IMR-90 (cell line): ENCODE data around the gene OTOG. TPM values are rescaled to one million over a fixed set of nuclear protein-coding genes. Genes with fewer than 3 reads are reported as not detected.

Experiments
- ATAC-seq: fragments of 200-7000 bp; cut with Tn5 transposase; 2 replicates; pipeline ENCODE4 v1.9.1; 2020; ENCODE audit warnings: low read depth, mild to moderate bottlenecking, moderate library complexity
- BruUV-seq: library from RNA; stranded (reverse); fragments of 400-500 nt; replicated peaks from 2 replicates; lab custom pipeline; 2021; lab: Mats Ljungman, UMichigan
- CTCF ChIA-PET: fragments of 300-600 bp; formaldehyde crosslinking; extraction: SDS; loops from one replicate; lab custom pipeline; 2021; ENCODE audit warnings: antibody characterized with exemption; lab: Yijun Ruan, JAX
- POLR2A ChIA-PET: fragments of 300-600 bp; sonication (Branson Sonifier 250); formaldehyde crosslinking; loops from one replicate; lab custom pipeline; 2022; ENCODE audit warnings: antibody characterized with exemption; ENCODE audit not compliant: unreplicated experiment; lab: Charles Lee
- DNase-seq: peaks from one replicate; pipeline ENCODE4 v3.0.0; 2013
- H2AFZ ChIP-seq: replicated peaks from 2 replicates; pipeline ENCODE3; 2013; ENCODE audit warnings: low read length, mild to moderate bottlenecking; ENCODE audit not compliant: poor library complexity
- H2AK5ac ChIP-seq: 2 replicates; pipeline ENCODE4 v1.6.1; 2013; ENCODE audit warnings: low read depth, low read length, inconsistent platforms
- H2AK9ac ChIP-seq: replicated peaks from 2 replicates; pipeline ENCODE3; 2013; ENCODE audit warnings: mild to moderate bottlenecking, low read depth, low read length, moderate library complexity; ENCODE audit not compliant: poor library complexity
- H2BK120ac ChIP-seq: 2 replicates; pipeline ENCODE4 v1.6.1; 2013; ENCODE audit warnings: low read depth, low read length, inconsistent platforms
- H2BK15ac ChIP-seq: 3 replicates; pipeline ENCODE4 v1.6.1; 2013; ENCODE audit warnings: low read depth, low read length, inconsistent platforms
- H2BK20ac ChIP-seq: 2 replicates; pipeline ENCODE4 v1.6.1; 2013; ENCODE audit warnings: low read depth, mild to moderate bottlenecking, inconsistent platforms, low read length, moderate library complexity
- H2BK5ac ChIP-seq: 2 replicates; pipeline ENCODE4 v1.6.1; 2013; ENCODE audit warnings: mild to moderate bottlenecking, low read depth, low read length, inconsistent platforms; ENCODE audit not compliant: poor library complexity, severe bottlenecking
- H3K14ac ChIP-seq: replicated peaks from 2 replicates; pipeline ENCODE4 v1.6.1; 2013; ENCODE audit warnings: low read depth, low read length, inconsistent platforms
- H3K18ac ChIP-seq: 2 replicates; pipeline ENCODE4 v1.6.1; 2013; ENCODE audit warnings: low read depth, low read length, control low read depth
- H3K23ac ChIP-seq: 2 replicates; pipeline ENCODE4 v1.6.1; 2013; ENCODE audit warnings: low read depth, low read length, inconsistent platforms
- H3K27ac ChIP-seq: 2 replicates; pipeline ENCODE4 v1.5.1; 2013; ENCODE audit warnings: mild to moderate bottlenecking, control low read depth, low read length; ENCODE audit not compliant: insufficient read depth
- H3K27me3 ChIP-seq: 2 replicates; pipeline ENCODE4 v1.6.1; 2013; ENCODE audit warnings: low read length; ENCODE audit not compliant: control insufficient read depth, insufficient read depth
- H3K36me3 ChIP-seq: 2 replicates; pipeline ENCODE4 v1.6.1; 2013; ENCODE audit warnings: low read length, mixed read lengths; ENCODE audit not compliant: control insufficient read depth, insufficient read depth
- H3K4ac ChIP-seq: 2 replicates; pipeline ENCODE4 v1.6.1; 2013; ENCODE audit warnings: low read depth, low read length, inconsistent platforms
- H3K4me1 ChIP-seq: 2 replicates; pipeline ENCODE4 v1.6.1; 2013; ENCODE audit warnings: low read length, mixed read lengths; ENCODE audit not compliant: control insufficient read depth, insufficient read depth
- H3K4me2 ChIP-seq: 2 replicates; pipeline ENCODE4 v1.6.1; 2013; ENCODE audit warnings: low read depth, mild to moderate bottlenecking, control low read depth, low read length, moderate library complexity
- H3K4me3 ChIP-seq: 2 replicates; pipeline ENCODE4 v1.5.1; 2013; ENCODE audit warnings: low read depth, mild to moderate bottlenecking, control low read depth, low read length, moderate library complexity; ENCODE audit not compliant: insufficient read depth
- H3K56ac ChIP-seq: 2 replicates; pipeline ENCODE4 v1.6.1; 2013; ENCODE audit warnings: low read length, inconsistent platforms; ENCODE audit not compliant: insufficient read depth; ENCODE audit errors: extremely low read depth
- H3K79me1 ChIP-seq, 2 experiments: 2 replicates each; pipeline ENCODE4 v1.6.1; 2013; ENCODE audit warnings: low read length in 2 of 2, inconsistent platforms in 1 of 2, low read depth in 1 of 2
- H3K9ac ChIP-seq: 2 replicates; pipeline ENCODE4 v1.6.1; 2013; ENCODE audit warnings: low read depth, low read length, control low read depth
- H3K9me1 ChIP-seq: 2 replicates; pipeline ENCODE4 v1.6.1; 2013; ENCODE audit warnings: low read length, inconsistent platforms; ENCODE audit not compliant: insufficient read depth
- H3K9me3 ChIP-seq: 2 replicates; pipeline ENCODE4 v1.6.1; 2013; ENCODE audit warnings: low read length; ENCODE audit not compliant: control insufficient read depth, insufficient read depth
- H4K20me1 ChIP-seq: 2 replicates; pipeline ENCODE4 v1.6.1; 2013; ENCODE audit warnings: low read length, inconsistent platforms; ENCODE audit not compliant: insufficient read depth
- H4K5ac ChIP-seq: 2 replicates; pipeline ENCODE4 v1.6.1; 2013; ENCODE audit warnings: mild to moderate bottlenecking, low read depth, low read length, control low read depth
- H4K8ac ChIP-seq, 2 experiments: 2 replicates each; pipeline ENCODE4 v1.6.1; 2013; ENCODE audit warnings: low read depth in 2 of 2, low read length in 2 of 2, control low read depth in 1 of 2, inconsistent platforms in 1 of 2
- H4K91ac ChIP-seq: 2 replicates; pipeline ENCODE4 v1.6.1; 2013; ENCODE audit warnings: low read depth, low read length, inconsistent platforms; ENCODE audit not compliant: insufficient read depth
- CEBPB ChIP-seq: IDR thresholded peaks from 2 replicates; pipeline ENCODE4 v1.6.1; 2012; ENCODE audit warnings: low read depth, low read length, improper control_type of control experiment
- CHD1 ChIP-seq: IDR thresholded peaks from 2 replicates; pipeline ENCODE4 v1.6.1; 2012; ENCODE audit warnings: low read depth, low read length, improper control_type of control experiment
- ELK1 ChIP-seq: fragments of 150-350 bp; IDR thresholded peaks from 2 replicates; pipeline ENCODE4 v1.6.1; 2016; ENCODE audit warnings: low read depth, mild to moderate bottlenecking, low read length, moderate library complexity, borderline replicate concordance
- FOS ChIP-seq: fragments of 150-350 bp; IDR thresholded peaks from 2 replicates; pipeline ENCODE4 v1.6.1; 2016; ENCODE audit warnings: low read depth, low read length
- MAFK ChIP-seq: IDR thresholded peaks from 2 replicates; pipeline ENCODE4 v1.6.1; 2012; ENCODE audit warnings: low read depth, low read length, improper control_type of control experiment
- MXI1 ChIP-seq: IDR thresholded peaks from 2 replicates; pipeline ENCODE4 v1.6.1; 2012; ENCODE audit warnings: low read depth, mild to moderate bottlenecking, low read length, moderate library complexity, borderline replicate concordance
- NFE2L2 ChIP-seq: fragments of 150-350 bp; IDR thresholded peaks from 2 replicates; pipeline ENCODE4 v1.6.1; 2016; ENCODE audit warnings: low read depth, mild to moderate bottlenecking, low read length
- RCOR1 ChIP-seq: IDR thresholded peaks from 2 replicates; pipeline ENCODE4 v1.6.1; 2012; ENCODE audit warnings: mild to moderate bottlenecking, low read length, improper control_type of control experiment; ENCODE audit not compliant: insufficient replicate concordance
- RFX5 ChIP-seq: IDR thresholded peaks from 2 replicates; pipeline ENCODE4 v1.8.0; 2012; ENCODE audit warnings: low read depth, mild to moderate bottlenecking, low read length, moderate library complexity
- USF2 ChIP-seq: fragments of 150-350 bp; IDR thresholded peaks from 2 replicates; pipeline ENCODE4 v1.6.1; 2017; ENCODE audit warnings: mild to moderate bottlenecking, antibody characterized with exemption, low read length, low read depth
- WGBS, 2 experiments: methylation state at CpG; one replicate each; pipeline versions ENCODE4 v1.1.5 to v1.1.7; 2013; ENCODE audit warnings: missing lambda C conversion rate in 2 of 2; ENCODE audit not compliant: insufficient read length in 1 of 2; ENCODE audit errors: extremely low coverage in 2 of 2; 5-methylcytosine and 5-hydroxymethylcytosine counted together
- dilution Hi-C: fragments of 300-500 bp; cut with HindIII; formaldehyde crosslinking; loops from one replicate; pipeline ENCODE4 v1.14.3; 2018; ENCODE audit warnings: low sequenced_read_pairs; ENCODE audit not compliant: unreplicated experiment
- in situ Hi-C: fragments of 300-500 bp; cut with MboI; formaldehyde crosslinking; loops from 3 replicates; pipeline ENCODE4 v1.14.3; 2019; ENCODE audit warnings: low sequenced_read_pairs, inconsistent platforms, mixed read lengths
- intact Hi-C: fragments of 100-400 bp; cut with micrococcal nuclease; formaldehyde crosslinking; loops from 2 replicates; pipeline ENCODE4 v1.10.0; 2022
- polyA plus RNA-seq, 3 experiments: library from polyadenylated mRNA; depleted of rRNA; stranded (reverse); fragments of >200 nt; gene quantifications; 2 replicates each; pipeline ENCODE4 v1.2.3, GENCODE V29; 2012; ENCODE audit warnings: low replicate concordance in 1 of 3
- total RNA-seq: library from RNA; depleted of rRNA; stranded (reverse); fragments of >200 nt; gene quantifications from 2 replicates; pipeline ENCODE4 v1.2.3, GENCODE V29; 2012

OTOG gene
- total and polyA plus RNA-seq, 2 of the 4 experiments (the other 2 are of a cell fraction): not detected

GRCh38 chr11:17521106-17521900 is 25.8 kb upstream of the OTOG start:
- no peak overlapping the region for H3K9ac ChIP-seq
- no peaks in the 10 kb centered on the region for H4K20me1 ChIP-seq
- no peak overlapping the region for H2BK5ac ChIP-seq
- H3K4ac ChIP-seq: no peak overlapping the region
- no peak for DNase-seq
- no peaks in the 10 kb centered on the region for H3K9me1 ChIP-seq
- no peaks in the 10 kb centered on the region for H3K9me3 ChIP-seq
- H3K18ac ChIP-seq: no peak overlapping the region
- no peak overlapping the region for H4K8ac ChIP-seq
- H2BK15ac ChIP-seq: no peak overlapping the region
- ChIA-PET CTCF (no interaction called here), POLR2A (no interaction called here)
- H3K27me3 ChIP-seq: peaks cover 10% of the 10 kb centered on the region
- intact Hi-C loops (no loop called here), in situ Hi-C loops (loop anchor here (25.0 kb wide), 1 partner anchor 584 kb away; no protein-coding TSS in a partner anchor), dilution Hi-C loops (no loop called here)
- H2BK120ac ChIP-seq: no peak overlapping the region
- H2AFZ ChIP-seq: no peak overlapping the region
- no peak overlapping the region for H3K14ac ChIP-seq
- no CpG with 5 or more reads among the region's 11 CpGs for WGBS, 2 experiments
- TF ChIP-seq ELK1: no peak
- no peak for TF ChIP-seq NFE2L2
- TF ChIP-seq FOS: no peak
- no peak for TF ChIP-seq MAFK
- TF ChIP-seq CEBPB: no peak
- no peak for TF ChIP-seq CHD1
- TF ChIP-seq RFX5: no peak
- TF ChIP-seq MXI1: no peak
- TF ChIP-seq RCOR1: no peak
- TF ChIP-seq USF2: no peak
- H3K4me1 ChIP-seq: no peaks in the 10 kb centered on the region
- no peak overlapping the region for H4K5ac ChIP-seq
- H3K79me1 ChIP-seq: no peaks in the 10 kb centered on the region
- H2AK5ac ChIP-seq: no peak overlapping the region
- H2AK9ac ChIP-seq: no peak overlapping the region
- BruUV-seq: no TSS peak
- no peaks in the 10 kb centered on the region for H3K36me3 ChIP-seq
- no peak overlapping the region for H4K91ac ChIP-seq
- H3K56ac ChIP-seq: no peak overlapping the region
- no peak overlapping the region for H3K4me2 ChIP-seq
- no peak overlapping the region for H3K27ac ChIP-seq
- no peak overlapping the region for H3K23ac ChIP-seq
- no peak overlapping the region for H2BK20ac ChIP-seq
- no peak for ATAC-seq
- no peak overlapping the region for H3K4me3 ChIP-seq
